HG02852 (cell line): ENCODE results near the gene TTLL1.

Source experiments
- ATAC-seq: cut with Tn5 transposase; IDR thresholded peaks from one replicate; pipeline ENCODE4 v1.9.1; 2021; ENCODE audit warnings: mild to moderate bottlenecking, moderate library complexity; ENCODE audit not compliant: unreplicated experiment

Gene TTLL1

DNA sequence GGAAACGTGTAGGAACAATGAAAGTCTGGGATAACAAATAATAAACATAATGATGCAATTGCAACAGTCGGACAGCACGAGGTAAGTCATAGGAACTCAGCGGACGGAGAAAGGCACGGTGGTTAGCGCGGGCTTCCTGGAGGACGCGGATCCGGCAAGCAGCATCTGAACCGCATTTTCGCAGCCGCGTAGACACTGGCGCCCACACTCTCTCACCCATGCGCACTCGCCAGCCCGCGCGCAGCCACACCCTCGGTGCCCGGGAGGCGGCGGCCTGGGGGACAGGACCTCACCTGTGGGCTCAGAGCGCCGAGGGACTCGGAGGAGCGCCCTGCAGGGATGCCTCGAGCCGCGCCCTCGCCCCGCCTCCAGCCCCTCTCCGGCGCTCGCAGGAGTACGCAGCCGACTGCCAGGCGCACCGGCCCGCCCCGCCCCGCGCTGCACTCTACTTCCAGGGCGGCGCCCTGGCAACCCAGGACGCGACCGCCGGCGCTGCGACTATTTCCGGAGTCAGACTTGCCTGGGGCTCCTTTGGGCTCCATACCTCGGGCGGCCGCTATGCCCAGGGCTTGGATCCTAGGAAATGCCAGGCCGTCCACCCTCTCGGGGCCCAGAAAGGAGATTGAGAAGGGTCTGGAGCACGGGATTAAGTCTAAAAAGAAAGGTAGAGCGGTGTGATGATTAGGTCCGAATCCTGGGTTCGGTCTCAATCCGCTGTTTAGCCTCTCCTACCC, at the start of gene TTLL1:
Gene TTLL1 (minus strand): TSS at position 408 of the 734 bp plus-strand sequence. CDS start 13,805 bp downstream, outside the sequence.
- peak; percentile 78 for ATAC-seq

DNA sequence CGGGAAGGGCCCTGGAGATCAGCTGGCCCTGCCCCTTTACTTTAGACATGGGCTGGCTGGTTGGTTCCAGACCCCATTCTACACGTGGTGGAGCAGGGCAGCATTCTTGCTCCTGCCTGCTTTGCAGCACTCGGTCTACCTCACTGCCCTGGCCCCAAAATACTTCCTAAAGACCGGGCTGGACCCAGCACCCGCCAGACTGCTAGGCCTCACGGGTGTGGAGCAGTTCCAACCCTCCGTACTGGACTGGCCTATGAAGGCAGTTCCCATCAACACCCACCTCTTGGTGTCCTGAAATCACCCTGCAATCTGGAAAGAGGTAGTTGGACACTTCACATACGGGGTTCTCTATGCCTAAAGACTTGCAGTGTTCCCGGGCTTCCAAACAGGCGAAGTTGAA, 47.6 kb upstream of the TTLL1 start:
- no peak for ATAC-seq

DNA sequence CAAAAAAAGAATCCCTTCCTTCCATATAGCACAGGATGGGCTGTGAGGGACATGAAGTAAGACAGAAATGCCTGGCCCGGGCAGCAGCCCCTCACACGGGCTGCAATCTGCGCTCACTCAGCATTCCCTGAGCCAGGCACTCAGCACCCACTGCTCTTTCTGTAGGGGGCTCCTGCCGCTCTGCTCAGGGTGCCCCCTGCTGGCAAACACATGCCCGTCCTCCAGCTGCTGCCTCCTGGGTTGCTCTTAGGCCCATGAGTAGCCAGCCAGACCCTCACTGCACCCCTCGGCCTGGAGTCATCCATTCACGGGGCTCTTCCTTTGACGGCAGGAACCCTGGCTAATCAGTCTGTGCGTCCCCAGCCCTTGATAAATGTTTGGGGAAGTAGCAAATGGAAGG, 47.1 kb upstream of the TTLL1 start:
- no peak for ATAC-seq

DNA sequence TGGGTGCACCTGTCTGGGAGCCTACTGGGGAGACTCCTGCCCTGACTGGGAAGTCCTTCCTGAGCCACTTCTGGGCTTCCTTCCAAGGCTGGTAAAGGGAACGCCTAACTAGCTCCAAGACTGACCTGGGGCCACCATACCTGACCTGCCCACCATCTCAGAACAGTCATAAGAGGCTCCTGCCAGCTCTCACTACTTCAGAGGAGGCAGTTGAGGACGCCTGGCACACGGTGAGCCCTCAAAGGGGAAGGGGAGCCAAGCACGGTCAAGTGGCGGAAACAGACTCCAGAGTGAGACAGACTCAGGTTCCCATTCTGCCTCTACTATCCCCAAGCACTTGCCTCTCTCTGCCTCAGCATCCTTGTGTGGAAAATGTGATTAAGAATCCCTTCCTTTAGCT, 46.4 kb upstream of the TTLL1 start:
- no peak for ATAC-seq

DNA sequence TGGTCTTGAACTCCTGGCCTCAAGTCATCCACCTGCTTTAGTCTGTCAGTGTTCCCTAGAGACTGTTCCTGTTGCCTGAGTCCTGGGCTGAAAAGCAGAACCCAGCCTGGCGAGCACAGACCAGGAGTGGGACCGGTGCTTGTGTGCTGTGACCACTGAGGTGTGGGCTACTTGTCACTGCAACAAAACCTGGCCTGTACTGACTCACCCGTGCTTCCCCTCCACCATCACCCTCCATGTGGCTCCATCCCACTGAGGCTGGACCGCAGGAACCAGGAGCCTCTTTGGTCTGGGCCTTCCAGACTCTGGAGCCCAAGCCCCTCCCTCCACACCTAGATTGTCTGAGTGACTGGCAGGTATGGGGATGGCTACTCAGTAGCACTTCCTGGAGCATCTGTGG, 45.4 kb upstream of the TTLL1 start:
- ATAC-seq, result no peak

DNA sequence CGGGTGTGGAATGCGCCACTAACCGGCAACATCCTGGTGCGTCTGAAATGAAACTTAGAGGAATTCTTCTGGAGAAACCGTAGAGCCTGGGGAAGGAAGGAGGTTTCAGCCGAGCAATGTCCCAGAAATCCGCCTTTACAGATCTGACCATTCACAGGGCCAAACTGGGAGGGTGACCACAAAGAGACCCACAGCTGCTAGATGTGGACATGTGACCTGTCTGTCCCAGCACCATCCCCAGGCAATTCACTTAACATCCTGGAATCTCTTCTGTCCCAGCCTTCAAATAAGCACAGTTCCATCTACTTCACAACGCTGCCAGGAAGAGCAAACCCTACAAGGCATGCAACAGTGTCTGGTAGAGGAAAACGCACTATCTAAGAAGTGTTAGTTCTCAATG, 44.2 kb upstream of the TTLL1 start:
- no peak for ATAC-seq

DNA sequence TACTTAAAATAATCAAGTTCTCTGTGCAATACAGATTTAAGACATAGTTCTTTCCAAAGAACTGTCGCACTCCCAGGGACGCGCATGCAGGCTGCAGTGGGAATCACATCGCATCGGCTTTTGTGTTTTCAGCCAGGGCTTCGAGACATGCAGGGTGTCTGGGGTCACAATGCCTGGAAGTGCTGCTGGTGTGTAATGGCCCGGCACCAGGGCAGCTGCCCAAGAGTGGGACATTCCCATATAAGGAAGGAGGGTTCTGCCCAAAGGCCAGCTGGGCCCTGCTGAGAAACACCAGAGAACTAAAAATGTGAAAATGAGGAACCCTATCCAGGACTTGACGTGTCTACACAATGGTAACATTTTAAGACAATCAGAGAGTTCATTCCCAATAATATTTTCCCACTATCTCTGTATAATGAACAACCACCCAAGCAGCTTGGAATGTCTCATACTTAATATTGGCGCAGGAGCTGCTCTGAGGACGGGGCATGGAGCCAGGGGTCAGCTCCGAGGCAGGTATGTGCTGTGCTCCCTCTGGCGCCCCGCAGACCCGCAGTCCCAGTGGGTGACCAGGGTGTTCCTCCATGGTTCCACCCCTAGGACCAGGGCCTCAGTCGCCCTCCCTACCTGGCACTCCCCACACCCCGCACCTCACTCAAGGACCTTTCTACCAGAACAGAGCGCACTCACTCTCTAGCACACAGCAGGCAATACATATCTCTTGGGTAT, 42.7 kb upstream of the TTLL1 start:
- ATAC-seq, result no peak

DNA sequence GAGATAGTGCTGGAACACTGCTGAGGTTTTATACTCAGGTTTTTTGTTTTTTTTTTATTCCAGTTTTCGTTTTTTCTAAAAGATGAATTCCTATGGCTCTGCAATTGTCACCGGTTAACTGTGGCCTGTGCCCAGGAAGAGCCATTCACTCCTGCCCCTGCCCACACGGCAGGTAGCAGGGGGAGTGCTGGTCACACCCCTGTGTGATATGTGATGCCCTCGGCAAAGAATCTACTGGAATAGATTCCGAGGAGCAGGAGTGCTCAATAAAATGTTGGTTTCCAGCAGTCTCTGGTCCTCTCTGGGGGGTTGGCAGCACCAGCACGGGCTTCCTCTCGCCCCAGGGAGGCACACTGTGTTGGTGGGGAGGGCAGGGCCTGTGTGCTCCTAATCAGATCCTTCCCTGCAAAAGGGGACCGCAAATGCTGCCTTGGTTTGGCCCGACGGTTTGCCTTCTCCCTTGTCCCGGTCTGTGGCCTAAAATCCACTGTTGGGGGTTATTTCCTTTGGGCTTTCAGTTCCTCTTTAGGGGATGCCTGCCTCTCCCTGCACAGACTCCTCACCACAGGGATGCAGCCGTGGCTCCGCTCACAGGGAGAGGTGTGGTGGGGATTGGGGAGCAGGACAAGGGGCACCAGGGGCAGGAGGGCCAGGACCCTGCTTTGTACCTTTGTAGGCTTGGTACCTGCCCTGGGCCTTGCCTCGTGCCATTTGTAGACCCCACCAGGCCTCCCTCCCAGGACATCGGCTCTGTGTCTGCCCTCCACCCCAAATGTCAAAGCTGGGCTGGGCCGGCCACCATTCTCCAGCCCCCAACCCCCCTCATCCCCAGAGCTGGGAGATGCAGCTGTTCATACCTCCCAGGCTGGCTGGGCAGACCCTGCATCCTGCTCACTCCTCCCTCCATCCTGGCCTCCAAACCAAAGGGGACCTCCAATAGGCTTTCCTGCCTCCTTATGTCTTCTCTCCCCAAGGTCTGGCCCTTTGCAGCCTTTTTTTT, 40.5 kb upstream of the TTLL1 start:
- ATAC-seq, result no peak

DNA sequence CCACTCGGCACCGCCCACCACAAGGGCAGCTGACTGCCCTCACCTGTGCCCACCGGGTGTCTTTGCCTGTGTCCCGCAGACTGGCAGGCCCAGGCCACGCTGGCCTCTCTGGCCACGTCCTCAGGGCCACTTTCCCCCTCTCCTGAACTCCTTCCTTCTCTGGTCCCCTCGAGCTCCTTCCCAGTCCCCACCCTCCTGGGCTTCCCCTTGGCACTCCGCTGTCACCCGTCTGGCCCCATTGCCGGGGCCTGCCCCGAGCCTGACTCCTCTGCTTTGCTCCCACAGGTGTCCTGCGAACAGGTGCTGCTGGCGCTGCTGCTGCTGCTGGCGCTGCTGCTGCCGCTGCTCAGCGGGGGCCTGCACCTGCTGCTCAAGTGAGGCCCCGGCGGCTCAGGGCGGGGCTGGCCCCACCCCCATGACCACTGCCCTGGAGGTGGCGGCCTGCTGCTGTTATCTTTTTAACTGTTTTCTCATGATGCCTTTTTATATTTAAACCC, 39.8 kb upstream of the TTLL1 start:
- ATAC-seq, result no peak

DNA sequence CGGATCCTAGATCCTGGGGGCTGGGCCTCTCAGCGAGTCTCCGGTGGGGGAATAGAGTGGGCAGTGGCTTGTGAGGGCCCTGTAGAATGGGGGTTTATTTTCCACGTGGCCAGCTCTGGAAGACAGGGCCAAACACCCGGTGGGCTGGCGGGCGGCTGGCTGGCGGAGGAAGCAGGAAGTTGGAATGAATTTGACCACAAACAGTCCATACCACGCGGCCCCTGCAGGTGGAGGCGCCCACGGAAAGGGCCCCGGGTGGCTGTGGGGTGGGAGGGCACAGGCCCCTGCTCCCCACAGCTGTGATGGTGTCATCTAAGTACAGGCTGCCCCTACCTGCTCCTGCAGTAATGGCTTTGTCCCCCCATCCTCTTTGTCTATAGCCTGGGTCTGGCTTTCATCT, 38.9 kb upstream of the TTLL1 start:
- ATAC-seq, result no peak

DNA sequence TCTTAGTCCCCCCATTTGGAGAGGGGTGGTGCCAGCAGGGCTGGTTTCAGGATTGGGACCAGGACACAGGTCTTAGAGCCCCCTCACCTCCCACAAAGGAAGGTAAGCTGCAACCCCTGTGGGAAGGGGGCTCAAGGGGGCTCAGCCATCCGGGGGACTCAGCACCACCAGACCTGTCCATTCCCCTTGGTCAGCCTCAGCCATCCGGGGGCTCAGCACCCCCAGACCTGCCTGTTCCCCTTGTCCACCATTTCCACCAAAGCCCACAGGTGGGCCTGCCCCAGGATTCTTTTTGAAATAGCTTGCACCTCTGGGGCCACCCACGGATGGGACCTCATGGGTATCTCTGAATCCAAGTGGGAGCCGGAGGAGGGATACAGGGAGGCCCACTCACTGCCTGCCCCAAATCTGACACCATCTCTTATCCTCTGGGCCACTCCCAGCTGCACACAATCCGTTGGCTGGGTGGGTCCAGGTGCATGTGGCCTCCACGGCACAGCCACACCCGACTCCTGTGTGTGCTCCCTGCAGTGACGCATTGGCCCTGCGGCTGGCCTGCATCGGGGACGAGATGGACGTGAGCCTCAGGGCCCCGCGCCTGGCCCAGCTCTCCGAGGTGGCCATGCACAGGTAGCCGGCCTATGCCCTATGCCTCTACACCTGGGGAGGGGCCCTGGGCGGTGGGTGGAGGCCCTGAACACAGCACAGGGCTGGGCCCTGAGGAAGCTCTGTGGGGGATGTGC, 38.1 kb upstream of the TTLL1 start:
- no peak for ATAC-seq

DNA sequence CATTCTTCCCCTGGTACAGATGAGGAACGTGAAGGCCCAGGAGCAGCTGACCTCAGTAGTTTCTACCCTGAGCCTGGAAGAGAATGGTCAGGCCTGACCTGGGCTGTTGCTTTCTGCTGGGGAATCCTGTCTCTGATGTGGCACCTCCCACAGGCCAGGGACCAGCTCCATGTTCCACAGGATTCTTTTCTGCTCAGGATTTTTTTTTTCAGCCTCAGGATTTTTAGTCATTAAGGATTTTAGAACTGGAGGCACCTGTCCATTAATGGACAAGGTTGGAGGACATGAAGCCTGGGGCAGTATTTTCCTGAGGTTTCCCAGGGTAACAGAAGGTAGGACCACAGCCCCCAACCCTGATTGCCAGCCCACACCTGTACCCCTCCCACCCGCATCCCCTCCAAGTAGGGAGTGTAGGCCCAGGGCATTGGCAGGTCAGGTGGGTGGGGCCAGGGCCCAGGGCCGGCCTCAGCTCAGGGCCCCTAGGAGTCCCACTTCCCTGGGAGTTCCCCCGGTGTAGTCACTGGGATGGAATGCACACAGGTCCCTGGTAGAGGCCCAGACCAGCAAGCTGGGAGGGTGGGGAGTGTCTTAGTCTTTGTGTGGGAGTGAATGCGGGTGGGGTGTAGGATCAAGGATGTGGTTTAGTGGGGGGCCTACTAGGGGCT, 37.4 kb upstream of the TTLL1 start:
- ATAC-seq, result no peak

DNA sequence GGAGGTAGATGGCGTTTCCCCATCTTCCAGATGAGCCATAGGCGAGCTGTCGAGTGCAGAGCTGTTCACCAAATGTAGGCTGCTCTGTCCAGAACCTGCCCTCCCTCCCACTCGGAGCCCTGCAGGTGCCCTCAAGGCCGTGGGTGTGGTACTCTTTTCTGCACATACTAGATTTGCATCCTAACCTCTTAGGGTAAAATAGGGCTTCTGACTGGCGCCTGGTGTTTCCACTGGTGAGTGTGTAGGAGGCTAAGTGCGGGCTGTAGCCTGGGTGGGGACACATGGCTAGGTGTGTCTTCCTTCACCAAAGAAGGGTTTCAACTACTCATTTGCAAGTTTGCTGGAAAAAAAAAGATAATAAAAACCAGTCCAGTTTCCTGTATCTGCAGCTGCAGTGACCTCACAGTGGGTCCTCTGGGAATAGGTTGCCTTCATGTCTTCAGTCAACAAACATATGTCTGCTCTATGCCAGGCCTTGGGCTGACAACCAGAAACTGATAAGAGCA, 29.8 kb upstream of the TTLL1 start:
- ATAC-seq, result peak; percentile 69

DNA sequence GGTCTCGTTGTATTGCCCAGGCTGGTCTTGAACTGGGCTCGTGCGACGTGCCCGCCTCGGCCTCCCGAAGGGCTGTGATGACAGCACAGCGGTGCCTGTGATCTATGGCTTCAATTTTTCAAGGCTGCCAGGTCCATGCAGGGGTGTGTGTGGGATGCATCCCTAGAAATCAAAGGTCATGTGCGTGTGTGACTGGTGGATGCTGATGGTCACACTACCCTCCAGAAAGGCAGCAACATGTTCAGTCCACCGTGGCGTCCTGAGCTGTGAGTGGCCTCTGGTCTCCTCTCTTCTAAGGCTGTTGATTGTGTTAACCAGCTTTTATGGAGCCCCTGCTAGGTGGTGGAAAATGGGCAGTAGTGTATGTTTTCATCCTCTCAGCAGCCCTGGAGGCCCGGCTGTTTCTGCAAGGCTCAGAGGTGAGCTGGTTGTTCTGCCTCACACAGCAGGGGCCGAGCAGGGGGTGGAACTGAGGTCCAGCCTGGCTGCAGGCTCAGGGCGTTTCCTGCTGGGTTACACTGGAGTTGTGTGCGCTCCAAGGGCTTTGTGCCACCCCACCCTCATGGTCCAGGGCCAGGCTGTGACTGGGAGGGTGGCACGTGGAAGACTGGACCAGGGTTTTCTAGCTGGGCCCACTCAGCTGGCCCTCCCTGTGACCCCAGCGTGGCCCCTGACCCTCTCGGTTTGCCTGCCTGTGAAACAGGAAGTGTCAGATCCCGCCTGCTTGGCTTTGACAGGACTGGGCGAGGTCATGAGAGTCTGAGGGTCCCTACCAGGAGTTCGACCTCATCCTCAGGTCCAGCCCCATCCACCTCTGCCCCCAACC, 29.0 kb upstream of the TTLL1 start:
- ATAC-seq, result no peak

DNA sequence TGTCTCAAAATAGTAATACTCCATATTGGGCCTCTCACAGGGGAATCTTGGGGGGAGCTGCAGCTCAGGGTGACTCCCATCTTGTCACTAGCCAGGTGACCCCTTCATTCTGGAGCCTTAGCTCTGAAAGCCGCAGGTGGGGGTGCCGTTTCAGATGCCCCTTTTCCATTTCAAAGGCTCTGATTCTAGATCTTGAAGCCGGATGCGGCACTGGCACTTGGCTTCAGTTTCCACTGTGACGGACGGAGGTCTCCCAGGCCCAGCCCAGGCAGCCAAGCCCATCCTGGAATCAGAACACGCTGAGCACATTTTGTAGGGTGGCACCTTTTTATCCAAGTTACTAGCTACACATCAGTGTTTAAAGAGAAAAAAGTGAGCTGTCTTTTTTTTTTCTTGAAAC, 27.7 kb upstream of the TTLL1 start:
- no peak for ATAC-seq

DNA sequence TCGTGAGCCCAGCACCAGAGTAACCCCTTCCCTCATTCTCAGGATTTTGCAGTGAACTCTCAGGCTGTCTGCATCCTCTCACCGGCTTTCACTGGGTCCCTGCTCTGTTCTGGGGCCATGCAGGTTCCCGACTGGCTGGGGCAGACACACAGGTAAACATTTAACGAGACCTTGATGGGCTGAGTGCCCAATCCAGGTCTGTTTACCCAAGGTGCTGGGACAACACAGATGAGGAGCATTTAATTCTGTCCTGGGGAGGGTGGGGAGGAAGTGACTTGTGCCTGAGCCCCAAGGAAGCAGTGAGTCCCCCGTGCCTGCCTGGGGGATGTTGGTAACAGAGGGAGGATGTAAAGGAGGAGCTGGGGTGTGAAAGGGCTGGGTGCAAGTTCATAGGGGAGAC, 25.8 kb upstream of the TTLL1 start:
- no peak for ATAC-seq

DNA sequence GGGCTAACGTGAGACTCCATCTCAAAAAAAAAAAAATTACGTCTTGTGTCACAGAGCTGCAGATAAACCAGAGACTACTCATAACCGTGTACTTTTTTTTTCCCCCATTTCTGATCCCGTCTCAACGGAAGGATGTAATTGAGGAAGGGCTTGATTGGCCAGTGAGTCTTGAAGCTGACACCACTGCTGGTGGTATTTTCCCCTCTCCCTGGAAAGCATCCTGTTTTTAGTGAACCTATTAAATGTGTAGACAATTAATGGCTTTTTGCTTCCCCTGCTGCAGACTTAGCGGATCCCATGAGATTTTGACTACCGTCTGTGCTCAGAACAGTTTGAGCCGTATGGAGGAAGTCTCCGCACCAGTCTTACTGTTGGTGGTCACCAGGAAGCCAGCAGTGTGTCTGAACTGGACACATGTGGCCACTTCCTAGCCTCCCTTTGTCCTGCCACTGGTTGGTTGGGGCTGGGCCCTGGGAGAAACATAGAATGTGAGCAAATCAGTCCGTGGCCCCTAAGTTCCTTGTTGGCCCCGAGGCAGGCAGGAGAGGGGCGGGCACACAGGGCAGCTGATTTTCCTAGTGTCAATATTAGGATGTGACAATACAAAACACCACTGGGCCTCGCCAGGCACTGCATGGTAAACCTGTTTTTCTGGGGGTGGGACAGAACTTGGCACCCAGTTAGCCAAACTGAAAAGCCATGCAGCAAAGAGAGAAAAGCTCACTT, 24.5 kb upstream of the TTLL1 start:
- no peak for ATAC-seq

DNA sequence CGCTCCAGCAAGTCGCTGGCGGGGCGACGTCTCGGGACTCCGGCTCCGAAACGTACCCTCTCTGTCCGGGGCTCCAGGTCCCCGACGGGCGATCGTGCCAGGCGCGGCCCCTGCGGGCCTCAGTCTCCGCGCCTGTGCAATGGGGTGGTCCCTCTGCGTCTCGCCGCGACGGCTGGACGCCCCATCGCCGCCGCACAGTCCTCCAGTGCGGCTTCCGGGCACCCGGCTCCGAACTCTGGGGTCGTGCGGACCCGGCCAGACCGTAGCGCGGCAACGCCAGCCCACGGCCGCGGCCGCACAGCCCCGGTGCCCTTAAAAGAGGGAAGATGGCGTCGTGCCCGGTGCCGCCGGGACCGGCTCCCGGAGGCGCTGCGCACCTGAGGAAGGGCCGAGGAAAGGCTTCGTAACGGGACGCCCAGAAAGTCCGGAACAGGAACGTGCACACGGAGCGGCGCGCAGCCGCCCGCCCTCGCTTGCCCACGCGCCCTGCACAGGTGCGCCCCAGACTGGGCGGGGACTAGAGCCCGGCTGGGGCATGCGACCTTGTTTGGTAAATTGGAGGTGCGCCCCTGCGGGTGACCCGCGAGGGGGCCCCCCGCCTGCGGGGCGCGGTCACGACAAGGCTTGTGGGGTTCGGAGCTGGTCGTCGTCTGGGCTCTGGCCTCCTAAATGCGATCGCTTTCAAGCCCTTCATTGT, 21.9 kb upstream of the TTLL1 start:
- peak; percentile 51 for ATAC-seq
